ENCODE data around the gene MORN4. TPM values are rescaled to one million over a fixed set of nuclear protein-coding genes. Genes with fewer than 3 reads are reported as not detected.

The MORN4 gene
- total and polyA plus RNA-seq, 9 of the 15 experiments (the other 6 are each of a cell fraction or from before 2014, with no cell fraction given), result 8.3 to 23.9 (median 11.7) TPM

DNA sequence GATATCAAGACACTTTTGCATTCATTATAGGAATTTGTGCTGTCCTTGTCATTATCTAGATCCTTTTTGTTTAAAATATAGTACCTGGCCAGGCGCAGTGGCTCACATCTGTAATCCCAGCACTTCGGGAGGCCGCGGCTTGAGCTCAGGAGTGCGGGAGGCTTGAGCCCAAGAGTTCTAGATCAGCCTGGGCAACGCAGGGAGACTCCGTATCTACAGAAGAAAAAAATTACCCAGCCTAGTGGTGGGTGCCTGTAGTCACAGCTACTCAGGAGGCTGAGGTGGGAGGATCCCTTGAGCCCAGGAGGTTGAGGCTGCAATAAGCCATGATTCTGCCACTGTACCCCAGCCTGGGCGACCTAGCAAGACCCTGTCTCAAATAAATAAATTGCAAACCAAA is 621 bp upstream of the MORN4 start (continued):
- TF ChIP-seq, protein P1, sequence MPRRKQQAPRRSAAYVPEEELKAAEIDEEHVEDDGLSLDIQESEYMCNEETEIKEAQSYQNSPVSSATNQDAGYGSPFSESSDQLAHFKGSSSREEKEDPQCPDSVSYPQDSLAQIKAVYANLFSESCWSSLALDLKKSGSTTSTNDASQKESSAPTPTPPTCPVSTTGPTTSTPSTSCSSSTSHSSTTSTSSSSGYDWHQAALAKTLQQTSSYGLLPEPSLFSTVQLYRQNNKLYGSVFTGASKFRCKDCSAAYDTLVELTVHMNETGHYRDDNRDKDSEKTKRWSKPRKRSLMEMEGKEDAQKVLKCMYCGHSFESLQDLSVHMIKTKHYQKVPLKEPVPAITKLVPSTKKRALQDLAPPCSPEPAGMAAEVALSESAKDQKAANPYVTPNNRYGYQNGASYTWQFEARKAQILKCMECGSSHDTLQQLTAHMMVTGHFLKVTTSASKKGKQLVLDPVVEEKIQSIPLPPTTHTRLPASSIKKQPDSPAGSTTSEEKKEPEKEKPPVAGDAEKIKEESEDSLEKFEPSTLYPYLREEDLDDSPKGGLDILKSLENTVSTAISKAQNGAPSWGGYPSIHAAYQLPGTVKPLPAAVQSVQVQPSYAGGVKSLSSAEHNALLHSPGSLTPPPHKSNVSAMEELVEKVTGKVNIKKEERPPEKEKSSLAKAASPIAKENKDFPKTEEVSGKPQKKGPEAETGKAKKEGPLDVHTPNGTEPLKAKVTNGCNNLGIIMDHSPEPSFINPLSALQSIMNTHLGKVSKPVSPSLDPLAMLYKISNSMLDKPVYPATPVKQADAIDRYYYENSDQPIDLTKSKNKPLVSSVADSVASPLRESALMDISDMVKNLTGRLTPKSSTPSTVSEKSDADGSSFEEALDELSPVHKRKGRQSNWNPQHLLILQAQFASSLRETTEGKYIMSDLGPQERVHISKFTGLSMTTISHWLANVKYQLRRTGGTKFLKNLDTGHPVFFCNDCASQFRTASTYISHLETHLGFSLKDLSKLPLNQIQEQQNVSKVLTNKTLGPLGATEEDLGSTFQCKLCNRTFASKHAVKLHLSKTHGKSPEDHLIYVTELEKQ (CRISPR knock-in tag; IDR thresholded peaks at IDR 0.05), result no peak
- TF ChIP-seq MAZ (CRISPR knock-in tag; conservative IDR thresholded peaks at IDR 0.05 in 1 of 2, IDR thresholded peaks at IDR 0.05 in 1 of 2), result no peak
- TF ChIP-seq RBM15 (IDR thresholded peaks at IDR 0.05; ENCODE audit: insufficient read depth, low read length), result no peak
- no peak for TF ChIP-seq ZNF143 (CRISPR knock-in tag; IDR thresholded peaks at IDR 0.05)
- no peak for TF ChIP-seq SNRNP70 (optimal IDR thresholded peaks at IDR 0.05; ENCODE audit: low read depth, low read length)
- no peak for TF ChIP-seq PPARD (CRISPR knock-in tag; IDR thresholded peaks at IDR 0.05)
- TF ChIP-seq, protein P2, sequence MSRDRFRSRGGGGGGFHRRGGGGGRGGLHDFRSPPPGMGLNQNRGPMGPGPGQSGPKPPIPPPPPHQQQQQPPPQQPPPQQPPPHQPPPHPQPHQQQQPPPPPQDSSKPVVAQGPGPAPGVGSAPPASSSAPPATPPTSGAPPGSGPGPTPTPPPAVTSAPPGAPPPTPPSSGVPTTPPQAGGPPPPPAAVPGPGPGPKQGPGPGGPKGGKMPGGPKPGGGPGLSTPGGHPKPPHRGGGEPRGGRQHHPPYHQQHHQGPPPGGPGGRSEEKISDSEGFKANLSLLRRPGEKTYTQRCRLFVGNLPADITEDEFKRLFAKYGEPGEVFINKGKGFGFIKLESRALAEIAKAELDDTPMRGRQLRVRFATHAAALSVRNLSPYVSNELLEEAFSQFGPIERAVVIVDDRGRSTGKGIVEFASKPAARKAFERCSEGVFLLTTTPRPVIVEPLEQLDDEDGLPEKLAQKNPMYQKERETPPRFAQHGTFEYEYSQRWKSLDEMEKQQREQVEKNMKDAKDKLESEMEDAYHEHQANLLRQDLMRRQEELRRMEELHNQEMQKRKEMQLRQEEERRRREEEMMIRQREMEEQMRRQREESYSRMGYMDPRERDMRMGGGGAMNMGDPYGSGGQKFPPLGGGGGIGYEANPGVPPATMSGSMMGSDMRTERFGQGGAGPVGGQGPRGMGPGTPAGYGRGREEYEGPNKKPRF (IDR thresholded peaks at IDR 0.05; ENCODE audit: low read depth, low read length), result no peak
- no peak for TF ChIP-seq PRPF4 (IDR thresholded peaks at IDR 0.05; ENCODE audit: insufficient read depth, low read depth, low read length, poor library complexity, severe bottlenecking)
- TF ChIP-seq DLX4 (CRISPR knock-in tag; IDR thresholded peaks at IDR 0.05), result no peak
- TF ChIP-seq ELF4 (CRISPR knock-in tag; IDR thresholded peaks at IDR 0.05), result no peak
- TF ChIP-seq ZNF384 (IDR thresholded peaks at IDR 0.05; ENCODE audit: low read depth, low read length), result 0 out of 2 replicates have a peak, but pooled peaks have one; percentile 13
